SH-SY5Y (cell line): ENCODE results near the gene CGREF1.

Experiments
- GATA2 ChIP-seq: IDR thresholded peaks from 2 replicates; pipeline ENCODE4 v1.6.1; 2011; ENCODE audit warnings: mild to moderate bottlenecking, low read depth, low read length
- GATA3 ChIP-seq: IDR thresholded peaks from 2 replicates; pipeline ENCODE4 v1.6.1; 2011; ENCODE audit warnings: low read depth, mild to moderate bottlenecking, low read length, moderate library complexity

The CGREF1 gene

DNA sequence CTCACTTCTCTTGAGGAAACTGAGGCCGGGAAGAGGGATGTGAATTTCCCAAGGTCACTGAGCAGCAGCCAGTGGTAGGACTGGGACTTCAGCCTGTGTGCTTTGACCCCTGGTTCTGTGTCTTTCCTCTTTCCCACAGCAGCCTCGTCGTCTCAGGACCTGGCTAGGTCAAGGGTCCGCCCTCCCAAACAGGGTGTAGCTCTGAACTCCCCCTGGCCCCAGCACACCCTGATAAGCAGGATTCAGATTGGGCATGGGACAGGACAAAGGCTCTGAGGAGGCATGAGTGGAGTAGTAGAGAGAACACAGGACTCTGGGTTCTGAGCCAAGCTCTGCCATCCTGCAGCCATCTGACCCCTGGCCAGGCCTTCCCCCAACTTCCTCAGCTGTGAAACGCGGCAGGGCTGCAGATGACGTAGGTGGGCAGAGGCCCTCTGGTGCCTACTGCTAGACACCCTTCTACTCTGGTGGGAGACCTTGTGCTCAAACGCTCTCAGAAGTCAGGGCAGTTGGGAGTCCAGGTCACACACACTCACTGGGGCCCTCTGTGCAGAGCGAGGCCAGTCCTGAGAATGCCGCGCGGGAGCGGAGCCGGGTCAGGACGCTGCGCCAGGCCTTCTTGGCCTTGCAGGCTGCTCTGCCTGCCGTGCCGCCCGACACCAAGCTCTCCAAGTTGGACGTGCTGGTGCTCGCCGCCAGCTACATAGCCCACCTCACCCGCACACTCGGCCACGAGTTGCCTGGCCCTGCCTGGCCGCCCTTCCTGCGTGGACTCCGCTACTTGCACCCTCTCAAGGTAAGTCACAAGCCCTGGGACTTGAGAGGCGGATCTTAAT is 30.9 kb upstream of the CGREF1 start:
- TF ChIP-seq GATA2: no peak
- no peak for TF ChIP-seq GATA3

DNA sequence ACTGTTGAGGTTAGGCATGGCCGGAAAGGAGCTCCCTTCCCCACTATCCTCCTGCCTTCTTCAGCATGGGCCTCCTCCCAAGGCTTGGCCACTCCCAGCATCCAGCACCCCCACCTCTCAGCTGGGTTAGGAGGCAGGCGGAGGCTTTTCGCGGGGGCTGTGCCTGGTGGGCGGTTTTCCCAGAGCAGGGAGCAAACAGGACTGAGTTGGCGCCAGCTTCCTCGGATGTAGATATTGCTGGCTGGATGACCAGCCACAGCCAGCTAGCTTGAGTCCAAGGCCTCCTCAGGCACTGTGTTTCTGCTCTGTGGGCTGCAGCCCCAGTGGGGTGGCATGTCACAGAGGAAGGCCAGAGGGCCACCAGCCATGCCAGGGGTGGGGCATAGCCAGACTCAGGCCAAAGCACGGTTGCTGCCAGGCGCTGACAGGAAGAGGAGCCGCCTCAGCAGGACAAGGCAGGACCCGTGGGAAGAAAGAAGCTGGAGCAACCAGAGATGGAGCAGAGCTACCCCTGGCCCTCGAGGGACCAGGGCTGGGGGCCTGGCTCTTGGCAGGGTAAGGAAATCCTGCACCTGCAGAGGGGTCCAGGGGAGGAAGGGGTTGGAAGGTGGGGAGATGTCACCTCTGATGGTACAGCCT is 30.0 kb upstream of the CGREF1 start, which contains the start of gene TCF23:
TSS of gene TCF23 (plus strand) at position 204 of the 639 bp plus-strand sequence. CDS start at position 334, 130 bp downstream.
- no peak for TF ChIP-seq GATA2
- no peak for TF ChIP-seq GATA3

DNA sequence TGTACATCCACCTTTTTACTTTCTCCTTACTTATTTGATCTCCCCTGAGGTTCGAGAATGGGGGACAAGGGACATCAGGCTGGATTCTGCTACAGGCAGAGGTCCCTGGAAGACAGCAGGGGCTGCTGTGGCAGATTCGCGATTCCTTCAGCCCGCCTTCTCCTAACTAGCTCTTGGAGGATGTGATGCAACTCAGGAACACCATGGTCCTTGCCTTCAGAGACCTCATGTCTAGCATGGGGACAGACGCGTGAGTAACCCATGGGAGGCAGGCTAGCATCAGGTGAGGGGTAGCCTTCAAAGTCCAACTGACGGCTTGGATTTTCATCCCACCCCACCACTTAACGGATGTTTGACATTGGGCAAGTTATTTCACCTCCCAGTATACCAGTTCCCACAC is 29.0 kb upstream of the CGREF1 start:
- TF ChIP-seq GATA2: no peak
- no peak for TF ChIP-seq GATA3

DNA sequence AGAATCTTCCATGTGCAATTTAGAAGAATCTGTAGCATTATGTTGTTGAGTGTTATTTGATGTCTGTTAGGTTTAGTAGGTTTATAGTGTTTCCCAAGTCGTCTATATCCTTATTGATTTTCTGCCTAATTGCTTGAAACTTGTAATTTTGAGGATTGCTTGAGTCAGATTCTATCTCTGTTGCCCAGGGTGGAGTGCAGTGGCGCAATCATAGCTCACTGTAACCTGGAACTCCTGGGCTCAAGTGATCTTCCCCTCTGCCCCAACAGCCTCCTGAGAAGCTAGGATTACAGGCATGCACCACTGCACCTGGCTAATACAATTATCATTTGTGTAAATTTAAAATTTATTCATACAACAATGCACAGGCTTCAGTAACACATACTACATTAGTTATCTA is 26.8 kb upstream of the CGREF1 start:
- TF ChIP-seq GATA2 (no peak), GATA3 (no peak)

DNA sequence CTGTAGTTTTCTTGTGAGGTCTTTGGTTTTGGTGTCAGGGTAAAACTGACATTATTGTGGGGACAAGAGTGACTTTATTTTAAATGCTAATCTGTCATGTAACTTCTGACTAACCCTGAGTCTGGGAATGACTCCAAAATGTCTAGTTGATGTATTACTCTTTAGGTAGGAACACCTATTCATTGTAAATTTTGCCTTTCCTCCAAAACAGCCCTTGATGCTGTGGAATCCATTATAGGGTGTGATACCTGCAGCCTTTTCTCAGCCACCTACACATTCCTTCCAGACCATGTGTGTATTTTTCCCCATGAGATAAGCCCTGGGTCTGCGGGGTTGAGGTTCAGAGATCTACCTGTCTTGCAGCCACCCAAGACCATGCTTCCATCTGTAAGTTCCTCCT is 24.4 kb upstream of the CGREF1 start:
- TF ChIP-seq GATA3: no peak
- no peak for TF ChIP-seq GATA2

DNA sequence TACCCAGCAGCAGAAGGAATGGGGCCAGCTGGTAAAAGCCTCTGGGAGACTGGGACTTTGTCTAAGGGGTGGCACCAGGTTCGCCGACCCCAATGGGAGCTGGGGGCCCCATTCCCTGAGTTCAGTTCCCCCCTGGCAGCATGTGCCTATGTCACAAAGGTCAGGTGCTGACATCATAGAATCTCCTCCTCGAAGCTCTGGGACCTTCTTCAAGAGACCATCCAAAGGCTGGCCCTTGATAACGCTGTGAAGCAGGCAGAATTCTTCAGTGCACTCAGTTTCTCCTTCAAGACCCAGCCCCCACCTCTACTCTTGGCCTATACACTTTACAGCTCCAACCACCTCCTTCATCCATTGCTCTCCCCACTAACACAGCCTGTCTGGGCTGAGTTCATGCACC is 20.4 kb upstream of the CGREF1 start, which contains the start of gene PRR30:
TSS of gene PRR30 (minus strand) at position 101 of the 400 bp plus-strand sequence. CDS start 1,081 bp downstream, outside the sequence.
- no peak for TF ChIP-seq GATA3
- TF ChIP-seq GATA2: no peak

DNA sequence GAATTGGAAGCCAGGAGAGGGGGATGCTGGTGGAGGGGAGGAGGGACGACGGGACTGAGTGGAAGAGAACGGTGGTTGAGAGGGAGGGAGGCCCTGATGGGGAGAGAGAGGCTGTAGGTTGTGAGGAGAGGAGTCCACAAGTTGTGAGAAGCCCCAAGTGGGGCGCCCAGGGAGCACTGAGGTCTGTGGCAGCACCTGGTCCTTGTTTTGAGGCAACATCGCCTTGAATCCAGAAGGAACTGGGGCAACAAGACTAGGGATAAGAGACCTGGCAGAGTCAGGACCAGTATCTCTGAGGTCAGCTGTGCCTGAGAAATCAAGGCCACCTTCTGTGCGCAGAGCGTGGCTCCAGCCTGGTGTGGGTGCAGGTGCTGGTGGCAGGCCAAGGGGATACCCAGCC is 19.2 kb upstream of the CGREF1 start:
- TF ChIP-seq GATA3 (no peak), GATA2 (no peak)

DNA sequence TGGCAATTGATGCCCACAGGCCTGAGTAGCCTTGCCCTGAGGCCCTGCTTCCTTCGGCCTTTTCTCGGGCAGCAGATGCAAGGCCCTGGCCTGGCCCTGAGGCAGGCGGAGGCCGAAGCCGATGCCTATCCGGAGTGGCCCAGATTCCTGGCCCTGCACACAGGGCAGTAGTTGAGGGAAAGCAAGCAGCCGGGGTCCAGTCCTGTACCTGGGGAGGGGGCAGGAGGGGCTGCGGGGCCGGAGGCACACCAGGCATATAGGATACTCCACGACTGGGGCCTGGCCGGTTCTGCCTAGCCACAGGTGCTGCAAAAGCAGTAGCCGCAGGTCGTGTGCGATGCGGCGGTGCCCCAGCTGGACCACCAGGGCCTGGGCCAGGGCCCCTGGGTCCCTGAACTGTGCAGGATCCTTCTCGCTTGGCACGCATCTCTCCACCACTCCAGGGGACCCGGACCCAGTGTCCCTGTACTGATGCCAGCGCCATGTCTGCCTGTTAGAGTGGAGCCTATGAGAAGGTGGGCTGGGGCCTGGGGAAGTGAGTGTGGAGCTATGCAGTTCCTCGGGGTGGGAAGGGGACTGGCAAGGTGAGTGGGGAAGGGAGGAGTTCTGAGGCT is 18.5 kb upstream of the CGREF1 start:
- TF ChIP-seq GATA3 (no peak), GATA2 (no peak)

DNA sequence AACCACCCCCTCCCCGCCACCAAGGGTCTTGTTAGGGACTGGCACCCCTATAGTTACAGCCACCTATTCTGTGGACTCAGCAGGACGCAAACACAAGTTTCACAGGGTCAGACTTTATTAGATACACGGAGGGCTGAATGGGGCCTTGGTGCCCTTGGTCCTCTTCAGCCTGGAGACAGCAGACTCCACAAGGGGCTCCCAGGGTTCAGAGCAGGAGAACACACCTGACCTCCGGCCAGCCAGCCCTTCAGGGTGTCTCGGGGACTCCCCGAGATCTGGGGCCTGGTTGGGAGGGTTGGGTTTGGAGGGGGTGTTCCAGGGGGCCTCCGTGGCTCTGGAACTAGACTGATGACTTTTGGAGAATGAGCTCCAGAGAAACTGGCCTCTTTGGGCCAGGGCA is 17.8 kb upstream of the CGREF1 start:
- no peak for TF ChIP-seq GATA3
- TF ChIP-seq GATA2: no peak

DNA sequence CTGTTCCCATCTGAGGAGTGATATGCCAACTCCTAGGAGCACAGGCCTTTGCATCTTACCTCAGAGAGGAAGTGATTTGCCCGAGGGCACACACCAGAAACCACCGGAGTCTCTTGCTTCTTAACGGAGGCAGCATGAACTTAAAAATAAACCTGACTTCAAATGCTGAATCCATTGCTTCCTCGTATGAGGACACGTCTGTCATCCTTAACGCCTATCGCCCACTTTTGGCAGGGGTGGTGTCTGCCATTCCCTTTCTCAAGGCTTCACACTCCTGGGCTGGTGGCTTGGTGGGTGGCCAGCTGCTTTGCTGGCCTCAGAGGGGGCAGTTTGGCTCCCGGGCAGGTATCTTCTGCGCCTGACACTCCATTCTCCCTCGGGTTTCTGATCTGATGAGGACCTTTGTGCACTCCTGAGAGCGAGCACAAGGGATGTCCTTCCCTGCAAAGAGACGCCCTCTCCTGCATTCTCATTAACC is 16.6 kb upstream of the CGREF1 start:
- TF ChIP-seq GATA3 (no peak), GATA2 (no peak)

DNA sequence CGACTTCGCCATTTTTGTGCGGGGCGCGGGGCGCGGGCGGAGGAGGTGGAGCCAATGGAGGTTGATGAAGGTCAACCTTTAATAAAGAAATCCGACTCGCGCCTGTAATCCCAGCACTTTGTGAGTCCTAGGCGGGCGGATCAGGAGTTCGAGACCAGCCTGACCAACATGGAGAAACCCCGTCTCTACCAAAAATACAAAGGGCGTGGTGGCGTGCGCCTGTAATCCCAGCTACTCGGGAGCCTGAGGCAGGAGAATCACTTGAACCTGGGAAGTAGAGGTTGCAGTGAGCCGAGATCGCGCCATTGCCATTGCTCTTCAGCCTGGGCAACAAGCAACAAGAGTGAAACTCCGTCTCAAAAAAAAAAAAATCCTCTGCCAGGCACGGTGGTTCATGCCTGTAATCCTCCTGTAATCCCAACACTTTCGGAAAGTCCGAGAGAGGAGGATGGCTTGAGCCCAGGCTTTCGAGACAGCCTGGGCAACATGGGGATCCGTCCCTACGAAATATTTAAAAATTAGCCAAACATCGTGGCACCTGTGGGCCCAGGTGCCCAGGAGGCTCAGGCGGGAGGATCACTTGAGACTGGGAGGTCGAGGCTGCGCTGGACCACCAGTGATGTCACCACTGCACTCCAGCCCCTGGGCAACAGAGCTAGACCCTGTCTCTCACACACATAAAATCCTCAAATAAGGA is 16.0 kb upstream of the CGREF1 start:
- TF ChIP-seq GATA2 (no peak), GATA3 (no peak)

DNA sequence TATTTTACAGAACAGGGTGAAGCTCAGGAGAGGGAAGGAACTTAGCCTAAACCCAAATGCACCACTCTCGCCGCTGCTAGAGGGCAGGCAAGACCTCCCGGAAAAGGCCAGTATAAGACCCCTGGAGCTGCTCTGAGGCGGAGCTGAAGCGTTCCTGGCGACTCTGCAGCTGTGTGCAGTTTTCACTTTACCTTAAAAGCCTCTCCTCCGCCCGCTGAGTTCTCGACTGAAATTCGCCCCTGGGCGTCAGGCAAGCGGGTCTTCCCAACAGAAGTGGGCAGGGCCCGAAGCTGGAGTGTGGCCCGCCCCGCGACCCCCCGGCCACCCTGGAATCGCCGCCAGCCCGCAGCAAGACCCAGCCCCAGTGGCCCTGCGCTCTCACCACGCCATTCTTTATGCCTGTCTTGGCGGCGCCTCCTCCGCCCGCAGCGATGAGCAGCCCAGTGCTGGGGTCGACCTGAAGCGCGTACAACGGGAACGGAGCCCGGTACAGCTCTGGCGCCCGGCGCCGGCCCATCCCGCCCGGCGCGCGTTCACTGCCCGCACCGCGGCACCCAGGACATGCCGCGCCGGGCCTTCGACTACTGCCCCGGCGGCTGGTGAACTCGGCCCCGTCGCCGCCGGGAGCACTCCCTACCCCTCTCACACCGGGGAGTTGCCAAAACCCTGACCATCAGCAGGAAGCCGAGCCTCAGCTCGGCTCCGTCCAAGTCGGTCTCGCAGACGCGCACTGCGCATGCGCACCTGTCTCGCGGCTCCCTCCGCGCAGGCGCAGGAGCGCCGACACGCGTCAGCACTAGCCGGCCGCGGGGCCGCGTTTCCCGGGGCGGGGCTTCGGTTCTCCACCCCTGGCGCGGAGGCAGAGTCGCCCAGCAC is 15.2 kb upstream of the CGREF1 start, which contains the start of gene PREB:
TSS of gene PREB (minus strand) at position 732 of the 876 bp plus-strand sequence. CDS start at position 517, 215 bp downstream.
- TF ChIP-seq GATA3 (no peak), GATA2 (no peak)

DNA sequence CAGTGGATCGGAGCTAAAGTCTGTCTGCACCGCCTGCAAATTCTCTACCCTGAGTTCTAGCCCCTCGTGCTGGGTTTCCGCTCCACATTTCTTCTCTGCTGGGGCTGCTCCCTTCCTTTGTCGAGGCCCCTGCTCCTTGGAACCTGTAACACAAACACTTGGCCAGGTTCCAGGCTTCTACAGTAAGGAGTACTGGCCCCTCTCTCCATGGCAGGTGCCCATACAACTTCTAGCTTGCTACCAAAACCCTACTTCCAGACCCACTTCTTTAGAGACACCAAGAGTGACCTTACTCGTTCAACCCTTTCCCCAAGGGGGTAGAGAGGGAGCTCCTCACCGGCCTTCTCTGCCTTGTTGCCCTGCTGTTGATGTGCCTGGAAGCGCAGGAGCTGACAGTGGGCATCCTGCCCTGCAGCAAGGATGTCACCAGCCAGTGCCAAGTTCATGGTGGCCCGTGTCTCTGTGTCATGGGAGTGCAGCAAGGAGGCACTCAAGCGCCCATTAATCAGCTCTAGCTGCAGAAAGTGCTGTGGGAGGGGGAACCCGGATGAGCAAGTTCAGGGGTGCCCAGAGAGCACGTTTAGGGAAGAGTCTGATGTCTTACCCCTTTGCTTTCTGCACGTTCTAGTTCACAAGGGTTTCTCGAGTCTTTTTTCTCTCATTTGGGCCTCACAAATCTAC is 14.4 kb upstream of the CGREF1 start:
- TF ChIP-seq GATA3: no peak
- TF ChIP-seq GATA2: no peak
